GM12801 (cell line): ENCODE data around the gene DENND1B.

ENCODE experiments used
- TF ChIP-seq, protein P1 (sequence below): IDR thresholded peaks from one replicate; pipeline ENCODE4 v1.5.1; 2011; ENCODE audit warnings: control low read depth; ENCODE audit not compliant: insufficient read length; ENCODE audit errors: extremely low read depth

Gene DENND1B

DNA sequence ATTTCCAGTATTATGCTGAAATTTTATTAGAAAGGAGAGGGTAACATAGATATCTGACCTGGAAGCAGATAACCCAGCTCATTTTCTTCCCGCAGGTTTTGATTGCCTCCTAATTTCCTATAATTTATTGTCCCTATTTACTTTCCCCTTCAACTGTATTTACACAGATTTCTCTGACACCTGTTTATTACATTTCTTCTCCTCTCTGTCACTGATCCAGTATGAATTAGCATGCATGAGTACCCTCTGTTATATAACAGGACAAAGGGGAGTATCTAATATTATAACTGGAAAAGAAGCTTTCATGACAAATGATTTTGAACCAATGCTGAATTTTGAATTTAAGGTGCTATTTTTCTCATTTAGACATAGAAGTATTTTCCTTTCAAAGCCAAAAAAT, 37.4 kb downstream of the DENND1B start:
- TF ChIP-seq, protein P1, sequence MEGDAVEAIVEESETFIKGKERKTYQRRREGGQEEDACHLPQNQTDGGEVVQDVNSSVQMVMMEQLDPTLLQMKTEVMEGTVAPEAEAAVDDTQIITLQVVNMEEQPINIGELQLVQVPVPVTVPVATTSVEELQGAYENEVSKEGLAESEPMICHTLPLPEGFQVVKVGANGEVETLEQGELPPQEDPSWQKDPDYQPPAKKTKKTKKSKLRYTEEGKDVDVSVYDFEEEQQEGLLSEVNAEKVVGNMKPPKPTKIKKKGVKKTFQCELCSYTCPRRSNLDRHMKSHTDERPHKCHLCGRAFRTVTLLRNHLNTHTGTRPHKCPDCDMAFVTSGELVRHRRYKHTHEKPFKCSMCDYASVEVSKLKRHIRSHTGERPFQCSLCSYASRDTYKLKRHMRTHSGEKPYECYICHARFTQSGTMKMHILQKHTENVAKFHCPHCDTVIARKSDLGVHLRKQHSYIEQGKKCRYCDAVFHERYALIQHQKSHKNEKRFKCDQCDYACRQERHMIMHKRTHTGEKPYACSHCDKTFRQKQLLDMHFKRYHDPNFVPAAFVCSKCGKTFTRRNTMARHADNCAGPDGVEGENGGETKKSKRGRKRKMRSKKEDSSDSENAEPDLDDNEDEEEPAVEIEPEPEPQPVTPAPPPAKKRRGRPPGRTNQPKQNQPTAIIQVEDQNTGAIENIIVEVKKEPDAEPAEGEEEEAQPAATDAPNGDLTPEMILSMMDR, result no peak

DNA sequence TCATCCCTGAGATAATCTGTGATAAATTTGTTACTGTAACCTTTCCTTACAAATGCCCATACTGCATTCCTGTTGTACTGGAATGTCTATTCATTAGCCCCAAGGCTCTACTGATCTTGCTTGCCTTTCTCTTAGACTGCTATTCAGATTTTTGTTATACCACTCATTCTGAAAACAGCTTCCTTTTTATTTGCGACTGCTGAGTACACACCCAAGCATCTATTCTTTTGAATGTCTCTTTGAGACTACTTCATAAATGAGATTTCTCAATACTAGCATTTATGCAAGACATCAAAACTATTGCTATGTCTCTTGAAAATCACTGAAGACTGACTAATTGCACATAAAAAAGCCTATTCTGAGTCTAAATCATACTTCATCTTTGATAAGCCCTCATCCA, 38.6 kb downstream of the DENND1B start:
- TF ChIP-seq, protein P1, result no peak

DNA sequence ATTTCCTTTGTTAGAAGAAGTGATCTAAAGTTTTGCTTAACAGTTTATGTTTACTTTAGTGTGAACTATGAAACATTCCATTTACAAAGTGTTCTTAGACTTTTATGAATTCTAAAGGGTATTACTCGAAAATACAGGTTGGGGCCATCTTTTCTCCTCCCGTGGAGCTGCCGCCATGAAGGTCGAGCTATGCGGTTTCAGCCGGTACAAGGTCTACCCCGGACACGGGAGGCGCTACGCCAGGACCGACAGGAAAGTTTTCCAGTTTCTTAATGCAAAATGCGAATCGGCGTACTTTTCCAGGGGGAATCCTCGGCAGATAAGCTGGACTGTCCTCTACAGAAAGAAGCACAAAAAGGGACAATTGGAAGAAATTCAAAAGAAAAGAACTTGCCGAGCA, 39.8 kb downstream of the DENND1B start:
- TF ChIP-seq, protein P1, result no peak

DNA sequence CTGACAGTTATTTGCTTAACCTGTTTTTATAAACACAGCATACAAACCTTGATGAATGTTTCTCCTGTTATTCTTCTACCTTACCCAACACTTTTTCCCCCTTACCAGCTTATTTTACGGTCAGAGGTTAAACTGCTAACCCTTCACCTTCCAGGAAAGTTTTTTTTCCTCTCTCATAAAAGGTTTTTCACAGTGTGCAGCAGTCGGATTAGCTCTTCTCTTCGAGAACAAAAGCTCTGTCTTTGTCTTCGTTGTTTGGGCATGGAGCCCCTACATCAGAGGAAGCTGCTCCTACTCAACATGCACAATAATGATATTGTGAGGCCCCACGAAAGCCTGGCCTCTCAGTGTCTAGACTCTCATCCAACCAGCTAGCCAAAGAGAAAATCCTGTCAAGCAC, 42.0 kb downstream of the DENND1B start:
- TF ChIP-seq, protein P1, result no peak

DNA sequence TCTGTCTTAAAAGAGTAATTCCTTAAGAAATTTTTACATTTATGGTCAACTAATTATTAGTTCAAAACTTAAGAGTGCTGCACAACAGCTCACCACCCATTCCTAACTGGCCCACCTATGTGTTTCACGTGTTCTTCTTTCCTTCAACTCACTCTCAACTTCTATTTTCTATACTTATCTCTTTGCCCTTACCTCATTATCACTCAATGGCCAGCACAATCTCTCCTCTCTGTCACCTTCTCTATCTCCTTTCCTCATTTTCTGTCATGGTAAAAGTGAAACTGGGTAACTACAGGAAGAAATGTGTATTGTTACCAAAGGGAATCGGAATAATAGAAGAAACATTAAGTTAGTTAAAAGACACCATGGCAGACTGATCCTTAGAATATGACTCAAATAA, 43.1 kb downstream of the DENND1B start:
- TF ChIP-seq, protein P1, result no peak

DNA sequence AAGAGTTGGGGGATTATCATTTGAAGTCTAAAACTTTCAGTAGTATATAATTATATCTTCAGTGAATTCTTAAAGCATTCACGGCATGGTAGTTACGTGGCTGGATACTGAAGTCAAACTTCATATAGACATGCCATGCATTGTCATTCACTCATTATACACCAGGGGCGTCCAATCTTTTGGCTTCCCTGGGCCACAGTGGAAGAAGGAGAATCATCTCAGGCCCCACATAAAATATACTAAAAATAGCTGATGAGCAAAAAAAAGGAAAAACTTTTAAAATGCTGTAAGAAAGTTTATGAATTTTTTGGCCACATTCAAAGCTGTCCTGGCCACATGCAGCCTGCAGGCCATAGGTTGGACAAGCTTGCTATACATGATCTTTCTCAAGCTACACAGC, 43.8 kb downstream of the DENND1B start:
- TF ChIP-seq, protein P1, result no peak

DNA sequence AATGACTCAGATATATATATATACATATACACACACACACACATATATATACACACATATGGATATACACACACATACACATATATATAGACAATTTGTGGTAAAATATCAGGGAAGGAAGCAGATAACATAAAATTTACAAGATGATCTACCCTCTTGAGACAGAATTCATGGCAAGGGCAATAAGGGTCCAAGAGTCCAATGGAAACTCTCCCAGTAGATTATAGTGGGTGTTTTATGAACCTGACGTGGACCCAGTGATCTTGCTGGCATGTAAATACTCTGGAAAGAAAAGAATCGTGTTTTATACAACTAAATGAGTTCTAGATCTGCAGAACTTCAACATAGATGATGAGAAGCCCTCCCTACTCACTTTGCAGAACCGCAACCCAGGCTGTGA, 49.3 kb downstream of the DENND1B start:
- TF ChIP-seq, protein P1, result no peak

DNA sequence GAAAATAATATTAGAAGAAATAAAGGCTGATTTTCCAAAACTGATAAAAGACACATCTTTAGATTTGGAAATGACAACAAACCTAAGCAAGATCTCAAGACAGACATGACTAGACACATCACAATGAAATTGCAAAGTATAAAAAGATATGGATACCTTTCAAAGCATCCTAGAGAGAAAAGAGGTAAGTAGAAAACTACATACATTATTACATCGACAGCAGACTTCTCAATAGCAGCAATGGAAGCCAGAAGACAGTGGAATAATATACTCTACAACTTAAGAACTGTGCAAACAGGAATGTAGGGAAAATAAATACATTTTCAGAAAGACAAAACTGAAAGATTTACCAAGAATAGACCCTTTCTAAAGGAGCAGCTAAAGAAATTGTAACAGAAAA, 50.2 kb downstream of the DENND1B start:
- TF ChIP-seq, protein P1, result no peak
